Fibroblast of the aortic adventitia (primary cell): ENCODE data around the gene SSX5. TPM values are rescaled to one million over a fixed set of nuclear protein-coding genes. Genes with fewer than 3 reads are reported as not detected.
"Not testable (repeated sequence)": the region's sequence is repeated elsewhere in the genome, so short reads cannot be mapped to it uniquely, and the experiment has no call there.

ENCODE experiments used
- DNase-seq: peaks from one replicate; pipeline ENCODE4 v3.0.0-alpha.2; 2010; ENCODE audit warnings: low read depth
- H3K4me3 ChIP-seq: 2 replicates; pipeline ENCODE4 v1.5.1; 2011; ENCODE audit warnings: low read depth, mild to moderate bottlenecking, control low read depth, low read length, moderate library complexity
- CTCF ChIP-seq: IDR thresholded peaks from 2 replicates; pipeline ENCODE4 v1.5.1; 2011; ENCODE audit warnings: mild to moderate bottlenecking, low read length, control low read depth, inconsistent platforms; ENCODE audit not compliant: insufficient read depth
- total RNA-seq: library from RNA; depleted of rRNA; stranded (reverse); fragments of >200 nt; gene quantifications from 2 replicates; pipeline ENCODE4 v1.2.3, GENCODE V29; 2012; ENCODE audit warnings: low replicate concordance

SSX5 gene
- total RNA-seq, result not detected in 2 replicates

- TF ChIP-seq CTCF, result no peak
- no peak within 1 kb of the TSS for H3K4me3 ChIP-seq
- DNase-seq, result no peak
These were observed at the start of gene SSX5 for GRCh38 chrX:48196745-48197201. SSX5 (minus strand) TSS chrX:48196795; CDS start chrX:48195358, 1,437 bp downstream.

- not testable (repeated sequence) for H3K4me3 ChIP-seq, DNase-seq
These were observed 27.6 kb upstream of the SSX5 start for GRCh38 chrX:48224196-48224595.

GRCh38 chrX:48214341-48214740 is 17.7 kb upstream of the SSX5 start:
- DNase-seq, H3K4me3 ChIP-seq: not testable (repeated sequence)

GRCh38 chrX:48190024-48190423 is 6.6 kb downstream of the SSX5 start:
- not testable (repeated sequence) for DNase-seq, H3K4me3 ChIP-seq

- not testable (repeated sequence) for H3K4me3 ChIP-seq, DNase-seq
These were observed 14.7 kb downstream of the SSX5 start for GRCh38 chrX:48181882-48182281.

- TF ChIP-seq CTCF, result no peak
- no peak overlapping the region for H3K4me3 ChIP-seq
These were observed 15.8 kb downstream of the SSX5 start for GRCh38 chrX:48180811-48181210.

GRCh38 chrX:48179691-48180090 is 16.9 kb downstream of the SSX5 start:
- no peak overlapping the region for H3K4me3 ChIP-seq
- TF ChIP-seq CTCF, result no peak
- DNase-seq, result no peak

More at GRCh38 chrX:48180811-48181210, 15.8 kb downstream of the SSX5 start:
- DNase-seq, result no peak

GRCh38 chrX:48166322-48166721 is 30.3 kb downstream of the SSX5 start:
- not testable (repeated sequence) for DNase-seq, H3K4me3 ChIP-seq

- H3K4me3 ChIP-seq, result no peak overlapping the region
- no peak for DNase-seq
- TF ChIP-seq CTCF, result no peak
These were observed 31.4 kb downstream of the SSX5 start for GRCh38 chrX:48165241-48165640.

- TF ChIP-seq CTCF, result no peak
- H3K4me3 ChIP-seq, result no peak overlapping the region
- no peak for DNase-seq
These were observed 40.6 kb downstream of the SSX5 start for GRCh38 chrX:48156014-48156413.
